ENCODE measurements around the gene PDE3B.
"Not testable (repeated sequence)": the region's sequence is repeated elsewhere in the genome, so short reads cannot be mapped to it uniquely, and the experiment has no call there.

PDE3B gene

DNA sequence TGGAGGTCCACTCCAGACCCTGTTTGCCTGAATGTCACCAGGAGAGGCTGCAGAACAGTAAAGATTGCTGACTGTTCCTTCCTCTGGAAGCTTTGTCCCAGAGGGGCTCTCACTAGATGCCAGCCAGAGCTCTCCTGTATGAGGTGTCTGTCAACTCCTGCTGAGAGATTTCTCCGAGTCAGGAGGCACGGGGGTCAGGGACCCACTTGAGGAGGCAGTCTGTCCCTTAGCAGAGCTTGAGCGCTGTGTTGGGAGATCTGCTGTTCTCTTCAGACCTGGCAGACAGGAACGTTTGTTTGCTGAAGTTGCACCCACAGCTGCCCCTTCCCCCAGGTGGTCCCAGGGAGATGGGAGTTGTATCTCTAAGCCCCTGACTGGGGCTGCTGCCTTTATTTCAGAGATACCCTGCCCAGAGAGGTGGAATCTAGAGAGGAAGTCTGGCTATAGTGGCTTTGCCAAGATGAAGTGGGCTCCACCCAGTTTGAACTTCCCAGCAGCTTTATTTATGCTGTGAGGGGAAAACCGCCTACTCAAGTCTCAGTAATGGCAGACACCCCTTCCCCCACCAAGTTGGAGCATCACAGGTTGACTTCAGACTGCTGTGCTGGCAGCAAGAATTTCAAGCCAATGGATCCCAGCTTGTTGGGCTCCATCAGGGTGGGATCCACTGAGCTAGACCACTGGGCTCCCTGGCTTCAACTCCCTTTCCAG lies 99.4 kb downstream of the PDE3B start:
- Histone ChIP-seq H3K4me3 (no peak overlapping the region), H3K9me3 (replicated peaks in 1 of 11) (peaks cover 29 to 50% (median 37%) of the 10 kb centered on the region in 11 experiments; a peak in 21 of 22 replicates), H3K36me3 (peaks cover 0 to 17% (median 0%) of the 10 kb centered on the region in 11 experiments; a peak in 8 of 22 replicates), H3K4me1 (peaks cover 0 to 45% (median 5%) of the 10 kb centered on the region in 10 experiments; a peak in 9 of 20 replicates), H3K27ac (peak overlapping the region in 2 of 11 experiments; percentile 37 to 38; a peak in 4 of 22 replicates), H4K20me1 (peaks cover 0 to 92% (median 51%) of the 10 kb centered on the region in 11 experiments; a peak in 19 of 22 replicates), H3K4me2 (peak overlapping the region in 5 of 11 experiments; percentile 25 to 80 (median 59); a peak in 9 of 22 replicates), H3K9ac (no peak overlapping the region), H3K27me3 (no peaks in the 10 kb centered on the region)
- no peak for TF ChIP-seq Cebpa-rat (IDR thresholded peaks at IDR 0.05)

DNA sequence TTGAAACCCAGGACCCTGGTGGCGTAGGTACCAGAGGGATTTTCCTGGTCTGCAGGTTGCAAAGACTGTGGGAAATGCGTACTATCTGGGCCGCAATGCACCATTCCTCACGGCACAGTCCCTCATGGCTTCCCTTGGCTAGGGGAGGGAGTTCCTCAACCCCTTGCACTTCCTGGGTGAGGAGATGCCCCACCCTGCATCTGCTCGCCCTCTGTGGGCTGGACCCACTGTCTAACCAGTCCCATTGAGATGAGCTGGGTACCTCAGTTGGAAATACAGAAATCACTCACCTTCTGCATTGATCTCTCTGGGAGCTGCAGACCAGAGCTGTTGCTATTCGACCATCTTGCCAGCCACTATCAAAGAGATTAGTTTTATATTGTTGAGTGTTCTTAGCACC lies 100.1 kb downstream of the PDE3B start:
- Histone ChIP-seq H3K9me3 (replicated peaks in 1 of 11) (peaks cover 22 to 43% (median 34%) of the 10 kb centered on the region in 11 experiments; a peak in 21 of 22 replicates), H3K4me1 (peaks cover 0 to 45% (median 5%) of the 10 kb centered on the region in 10 experiments; a peak in 9 of 20 replicates), H3K36me3 (peaks cover 0 to 15% (median 0%) of the 10 kb centered on the region in 11 experiments; a peak in 8 of 22 replicates), H4K20me1 (peaks cover 0 to 95% (median 52%) of the 10 kb centered on the region in 11 experiments; a peak in 19 of 22 replicates), H3K4me2 (peak overlapping the region in 5 of 11 experiments; percentile 25 to 80 (median 59); a peak in 8 of 22 replicates)
- not testable (repeated sequence) for H3K27me3 ChIP-seq, H3K9ac ChIP-seq, H3K4me3 ChIP-seq, H3K27ac ChIP-seq

- H3K27me3 ChIP-seq = no peaks in the 10 kb centered on the region
- H3K9ac ChIP-seq = no peak overlapping the region
- no peak overlapping the region for H3K27ac ChIP-seq
- H3K4me1 ChIP-seq = peaks cover 0 to 55% (median 11%) of the 10 kb centered on the region in 10 experiments; a peak in 12 of 20 replicates
- H3K9me3 ChIP-seq (replicated peaks in 1 of 11) = peaks cover 0 to 17% (median 14%) of the 10 kb centered on the region in 11 experiments; a peak in 15 of 22 replicates
- H4K20me1 ChIP-seq = peaks cover 0 to 98% (median 60%) of the 10 kb centered on the region in 11 experiments; a peak in 20 of 22 replicates
- peak overlapping the region in 1 of 11 experiments; percentile 36; a peak in 2 of 22 replicates for H3K4me2 ChIP-seq
- H3K4me3 ChIP-seq = no peak overlapping the region
- TF ChIP-seq Cebpa-rat (IDR thresholded peaks at IDR 0.05) = no peak
- peaks cover 0 to 16% (median 0%) of the 10 kb centered on the region in 11 experiments; a peak in 6 of 22 replicates for H3K36me3 ChIP-seq
Observed at GRCh38 chr11:14746857-14747395, 103.3 kb downstream of the PDE3B start.

DNA sequence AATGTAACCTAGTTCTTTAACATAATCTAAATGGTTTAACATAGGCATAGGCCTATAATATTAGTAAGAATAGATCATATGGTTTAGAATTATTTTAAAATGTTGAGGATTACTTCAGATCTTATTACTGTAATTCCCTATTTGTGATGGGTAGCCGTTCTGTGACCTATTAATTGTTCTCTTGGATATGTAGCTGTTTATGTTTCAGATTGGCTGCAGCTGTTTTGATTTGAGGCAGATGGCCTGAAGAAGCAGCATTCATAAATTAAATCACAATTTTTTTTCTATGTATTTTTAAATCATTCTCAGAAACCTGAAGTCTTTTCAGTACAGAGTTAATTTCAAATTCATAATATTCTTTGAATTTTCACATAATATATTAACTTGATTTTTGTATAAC lies 104.5 kb downstream of the PDE3B start:
- Histone ChIP-seq H3K36me3 (peaks cover 0 to 16% (median 0%) of the 10 kb centered on the region in 11 experiments; a peak in 6 of 22 replicates), H3K9ac (no peak overlapping the region), H4K20me1 (peaks cover 0 to 98% (median 61%) of the 10 kb centered on the region in 11 experiments; a peak in 20 of 22 replicates), H3K4me2 (no peak overlapping the region), H3K27ac (no peak overlapping the region), H3K4me3 (no peak overlapping the region), H3K4me1 (peaks cover 0 to 54% (median 9%) of the 10 kb centered on the region in 10 experiments; a peak in 12 of 20 replicates), H3K27me3 (no peaks in the 10 kb centered on the region), H3K9me3 (replicated peaks in 1 of 11) (peaks cover 0 to 10% (median 7%) of the 10 kb centered on the region in 11 experiments; a peak in 14 of 22 replicates)
- no peak for TF ChIP-seq Cebpa-rat (IDR thresholded peaks at IDR 0.05)

GRCh38 chr11:14750911-14751310 lies 107.3 kb downstream of the PDE3B start:
- Histone ChIP-seq H3K27me3 (no peaks in the 10 kb centered on the region), H3K4me1 (peaks cover 0 to 34% (median 6%) of the 10 kb centered on the region in 10 experiments; a peak in 12 of 20 replicates), H3K27ac (no peak overlapping the region), H3K9ac (no peak overlapping the region), H3K9me3 (replicated peaks in 1 of 11) (no peaks in the 10 kb centered on the region; a peak in 2 of 22 replicates), H3K4me3 (no peak overlapping the region), H3K4me2 (peak overlapping the region in 2 of 11 experiments; percentile 55 to 82; a peak in 3 of 22 replicates), H4K20me1 (peaks cover 0 to 98% (median 45%) of the 10 kb centered on the region in 11 experiments; a peak in 18 of 22 replicates), H3K36me3 (peaks cover 0 to 9% (median 0%) of the 10 kb centered on the region in 11 experiments; a peak in 6 of 22 replicates)
- TF ChIP-seq Cebpa-rat (IDR thresholded peaks at IDR 0.05) = no peak

GRCh38 chr11:14751975-14752407 lies 108.4 kb downstream of the PDE3B start:
- no peak for TF ChIP-seq Cebpa-rat (IDR thresholded peaks at IDR 0.05)
- Histone ChIP-seq H3K27ac (no peak overlapping the region), H3K4me3 (no peak overlapping the region), H3K27me3 (no peaks in the 10 kb centered on the region), H3K9me3 (replicated peaks in 1 of 11) (peaks cover 0 to 7% (median 0%) of the 10 kb centered on the region in 11 experiments; a peak in 7 of 22 replicates), H3K4me2 (peak overlapping the region in 3 of 11 experiments; percentile 14 to 82 (median 55); a peak in 6 of 22 replicates), H3K9ac (no peak overlapping the region), H4K20me1 (peaks cover 0 to 93% (median 35%) of the 10 kb centered on the region in 11 experiments; a peak in 17 of 22 replicates), H3K36me3 (peaks cover 0 to 11% (median 0%) of the 10 kb centered on the region in 11 experiments; a peak in 7 of 22 replicates), H3K4me1 (peaks cover 0 to 30% (median 6%) of the 10 kb centered on the region in 10 experiments; a peak in 12 of 20 replicates)

DNA sequence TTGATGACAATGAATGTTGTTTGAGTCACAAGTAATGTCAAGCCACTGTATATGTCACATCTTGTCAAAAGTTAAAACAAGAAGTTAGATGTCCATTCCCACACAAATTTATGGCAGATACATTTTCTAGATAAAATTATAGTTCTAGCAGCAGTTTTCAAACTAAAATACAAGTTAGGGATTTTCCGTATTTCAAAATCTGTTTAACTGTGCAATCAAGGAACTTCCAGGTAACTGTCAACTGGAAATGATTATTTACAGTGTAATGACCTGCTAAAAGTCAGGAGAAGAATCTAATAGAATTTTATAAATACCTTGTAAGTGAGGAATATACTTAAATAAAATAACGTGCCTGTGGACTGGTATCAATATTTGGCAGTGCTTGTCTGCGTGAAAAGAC lies 111.5 kb downstream of the PDE3B start:
- Histone ChIP-seq H3K36me3 (peaks cover 0 to 7% (median 0%) of the 10 kb centered on the region in 11 experiments; a peak in 6 of 22 replicates), H3K9me3 (replicated peaks in 1 of 11) (peaks cover 0 to 7% (median 0%) of the 10 kb centered on the region in 11 experiments; a peak in 7 of 22 replicates), H3K27ac (no peak overlapping the region), H3K27me3 (no peaks in the 10 kb centered on the region), H4K20me1 (peaks cover 0 to 74% (median 26%) of the 10 kb centered on the region in 11 experiments; a peak in 18 of 22 replicates), H3K4me1 (peaks cover 0 to 24% (median 6%) of the 10 kb centered on the region in 10 experiments; a peak in 12 of 20 replicates), H3K9ac (no peak overlapping the region), H3K4me3 (no peak overlapping the region), H3K4me2 (no peak overlapping the region)
- no peak for TF ChIP-seq Cebpa-rat (IDR thresholded peaks at IDR 0.05)

GRCh38 chr11:14756349-14756748 lies 112.7 kb downstream of the PDE3B start:
- H3K27me3 ChIP-seq = no peaks in the 10 kb centered on the region
- no peak overlapping the region for H3K27ac ChIP-seq
- H3K4me1 ChIP-seq = peaks cover 0 to 17% (median 5%) of the 10 kb centered on the region in 10 experiments; a peak in 12 of 20 replicates
- no peak overlapping the region for H3K4me3 ChIP-seq
- H3K4me2 ChIP-seq = no peak overlapping the region
- H4K20me1 ChIP-seq = peaks cover 0 to 74% (median 29%) of the 10 kb centered on the region in 11 experiments; a peak in 18 of 22 replicates
- H3K9ac ChIP-seq = no peak overlapping the region
- peaks cover 0 to 7% (median 0%) of the 10 kb centered on the region in 11 experiments; a peak in 6 of 22 replicates for H3K36me3 ChIP-seq
- peaks cover 0 to 7% (median 0%) of the 10 kb centered on the region in 11 experiments; a peak in 7 of 22 replicates for H3K9me3 ChIP-seq (replicated peaks in 1 of 11)
- TF ChIP-seq Cebpa-rat (IDR thresholded peaks at IDR 0.05) = no peak

GRCh38 chr11:14759300-14760012 lies 115.9 kb downstream of the PDE3B start:
- not testable (repeated sequence) for H3K4me3 ChIP-seq; H3K9me3 ChIP-seq (replicated peaks in 1 of 11); H3K4me2 ChIP-seq; H3K27ac ChIP-seq; H3K27me3 ChIP-seq; H3K9ac ChIP-seq
- peaks cover 0 to 74% (median 40%) of the 10 kb centered on the region in 11 experiments; a peak in 18 of 22 replicates for H4K20me1 ChIP-seq
- peaks cover 0 to 12% (median 0%) of the 10 kb centered on the region in 11 experiments; a peak in 6 of 22 replicates for H3K36me3 ChIP-seq
- peaks cover 6 to 11% (median 8%) of the 10 kb centered on the region in 10 experiments for H3K4me1 ChIP-seq

Measured in BLaER1 treated with 17β-estradiol and CSF1 and Interleukin-3, amounts not matched to agents 10 nM and 100 nM (cell line).